Endothelial cell (in vitro differentiated cells): ENCODE measurements around the gene SUCLG1. TPM values are rescaled to one million over a fixed set of nuclear protein-coding genes. Genes with fewer than 3 reads are reported as not detected.

ENCODE experiments used
- DNase-seq: peaks from one replicate; pipeline ENCODE4 v3.0.0; 2021; ENCODE audit warnings: low spot score
- H3K27ac Mint-ChIP-seq: one replicate; pipeline ENCODE4 v1.8.0; 2021; ENCODE audit warnings: mixed read lengths, inconsistent platforms; ENCODE audit not compliant: unreplicated experiment
- H3K27me3 Mint-ChIP-seq: one replicate; pipeline ENCODE4 v1.8.0; 2021; ENCODE audit warnings: mild to moderate bottlenecking, moderate library complexity, mixed read lengths, inconsistent platforms; ENCODE audit not compliant: unreplicated experiment
- H3K36me3 Mint-ChIP-seq: one replicate; pipeline ENCODE4 v1.8.0; 2021; ENCODE audit warnings: mild to moderate bottlenecking, low read depth, mixed read lengths, inconsistent platforms; ENCODE audit not compliant: unreplicated experiment
- H3K4me1 Mint-ChIP-seq: one replicate; pipeline ENCODE4 v1.8.0; 2021; ENCODE audit warnings: mild to moderate bottlenecking, mixed read lengths, inconsistent platforms; ENCODE audit not compliant: unreplicated experiment
- H3K4me3 Mint-ChIP-seq: one replicate; pipeline ENCODE4 v1.8.0; 2021; ENCODE audit warnings: mild to moderate bottlenecking, mixed read lengths, inconsistent platforms; ENCODE audit not compliant: unreplicated experiment
- H3K9me3 Mint-ChIP-seq: one replicate; pipeline ENCODE4 v1.8.0; 2021; ENCODE audit warnings: mixed read lengths, inconsistent platforms; ENCODE audit not compliant: unreplicated experiment
- total RNA-seq: library from RNA; stranded (reverse); fragmentation: NEBNext Ultra II Directional; extraction: Animal tissue kit (Norgen Biotek cat#: 25700); gene quantifications from one replicate; pipeline ENCODE4 v1.2.1, GENCODE V29; 2021; ENCODE audit not compliant: unreplicated experiment
- TF ChIP-seq, protein P1 (sequence below): fragments of 200-600 bp; sonication (generic); IDR thresholded peaks from one replicate; pipeline ENCODE4 v1.5.0; 2021; ENCODE audit warnings: antibody characterized with exemption; ENCODE audit not compliant: unreplicated experiment

The SUCLG1 gene
- total RNA-seq, 1 donor from 2014 or later: 63.2 TPM

DNA sequence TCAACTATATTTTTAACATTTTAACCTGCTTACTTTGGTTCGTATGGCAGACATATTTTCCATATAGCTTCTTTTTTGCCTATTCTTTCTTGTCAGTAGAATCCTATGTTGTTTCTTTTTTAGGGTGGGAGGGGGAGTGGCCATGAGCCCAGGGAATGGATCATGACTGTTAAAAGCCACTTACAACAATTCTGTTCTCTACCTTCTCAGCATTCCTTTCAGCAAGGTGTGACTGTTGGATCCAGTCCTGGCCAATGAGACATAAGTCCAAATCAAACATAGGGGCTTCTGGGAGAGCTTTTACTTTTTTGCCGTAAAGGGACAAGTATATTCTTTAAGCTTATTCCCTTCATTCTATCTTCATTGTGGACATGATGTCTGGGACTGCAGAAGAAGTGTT, 32.2 kb upstream of the SUCLG1 start:
- Mint-ChIP-seq H3K27ac (no peak overlapping the region), H3K27me3 (no peaks in the 10 kb centered on the region), H3K36me3 (no peaks in the 10 kb centered on the region), H3K4me1 (peaks cover 5% of the 10 kb centered on the region), H3K4me3 (no peak overlapping the region), H3K9me3 (no peaks in the 10 kb centered on the region)
- TF ChIP-seq, protein P1, sequence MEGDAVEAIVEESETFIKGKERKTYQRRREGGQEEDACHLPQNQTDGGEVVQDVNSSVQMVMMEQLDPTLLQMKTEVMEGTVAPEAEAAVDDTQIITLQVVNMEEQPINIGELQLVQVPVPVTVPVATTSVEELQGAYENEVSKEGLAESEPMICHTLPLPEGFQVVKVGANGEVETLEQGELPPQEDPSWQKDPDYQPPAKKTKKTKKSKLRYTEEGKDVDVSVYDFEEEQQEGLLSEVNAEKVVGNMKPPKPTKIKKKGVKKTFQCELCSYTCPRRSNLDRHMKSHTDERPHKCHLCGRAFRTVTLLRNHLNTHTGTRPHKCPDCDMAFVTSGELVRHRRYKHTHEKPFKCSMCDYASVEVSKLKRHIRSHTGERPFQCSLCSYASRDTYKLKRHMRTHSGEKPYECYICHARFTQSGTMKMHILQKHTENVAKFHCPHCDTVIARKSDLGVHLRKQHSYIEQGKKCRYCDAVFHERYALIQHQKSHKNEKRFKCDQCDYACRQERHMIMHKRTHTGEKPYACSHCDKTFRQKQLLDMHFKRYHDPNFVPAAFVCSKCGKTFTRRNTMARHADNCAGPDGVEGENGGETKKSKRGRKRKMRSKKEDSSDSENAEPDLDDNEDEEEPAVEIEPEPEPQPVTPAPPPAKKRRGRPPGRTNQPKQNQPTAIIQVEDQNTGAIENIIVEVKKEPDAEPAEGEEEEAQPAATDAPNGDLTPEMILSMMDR: no peak
- no peak for DNase-seq

DNA sequence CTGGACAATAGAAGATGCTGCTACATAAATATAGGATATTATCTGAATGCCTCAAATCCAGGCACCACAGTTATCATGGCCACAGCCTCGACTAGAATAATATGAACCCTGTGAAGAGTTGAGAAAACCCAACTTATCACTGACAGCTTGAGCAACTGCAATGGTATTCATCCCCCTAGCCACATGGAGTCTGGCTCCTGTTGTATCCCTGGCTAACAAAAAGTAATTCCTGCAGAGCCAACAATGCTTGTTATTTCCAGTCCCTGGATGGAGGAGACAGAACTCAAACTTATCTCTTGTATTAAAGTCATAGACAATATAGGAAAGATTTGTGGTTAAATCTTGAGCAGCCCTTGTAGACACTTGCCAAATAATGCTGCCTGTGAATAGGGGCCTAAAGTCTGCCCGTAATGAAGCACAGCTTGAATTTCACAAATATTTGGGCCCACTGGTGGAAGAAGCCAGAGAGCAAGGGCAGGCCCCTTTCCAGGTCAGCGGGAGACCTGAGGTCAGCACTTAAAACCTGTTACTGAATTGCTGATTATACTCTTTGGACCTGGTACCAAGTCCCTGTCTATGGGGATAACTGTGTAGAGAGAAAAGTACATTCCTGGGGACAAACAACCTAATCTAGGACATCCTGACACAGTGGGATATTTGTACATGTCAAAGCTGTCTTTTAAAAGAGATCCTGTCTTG, 28.4 kb upstream of the SUCLG1 start:
- H3K36me3 Mint-ChIP-seq: no peaks in the 10 kb centered on the region
- no peaks in the 10 kb centered on the region for H3K27me3 Mint-ChIP-seq
- H3K4me1 Mint-ChIP-seq: peaks cover 3% of the 10 kb centered on the region
- H3K4me3 Mint-ChIP-seq: no peak overlapping the region
- no peaks in the 10 kb centered on the region for H3K9me3 Mint-ChIP-seq
- no peak overlapping the region for H3K27ac Mint-ChIP-seq
- DNase-seq: no peak
- TF ChIP-seq, protein P1: no peak

DNA sequence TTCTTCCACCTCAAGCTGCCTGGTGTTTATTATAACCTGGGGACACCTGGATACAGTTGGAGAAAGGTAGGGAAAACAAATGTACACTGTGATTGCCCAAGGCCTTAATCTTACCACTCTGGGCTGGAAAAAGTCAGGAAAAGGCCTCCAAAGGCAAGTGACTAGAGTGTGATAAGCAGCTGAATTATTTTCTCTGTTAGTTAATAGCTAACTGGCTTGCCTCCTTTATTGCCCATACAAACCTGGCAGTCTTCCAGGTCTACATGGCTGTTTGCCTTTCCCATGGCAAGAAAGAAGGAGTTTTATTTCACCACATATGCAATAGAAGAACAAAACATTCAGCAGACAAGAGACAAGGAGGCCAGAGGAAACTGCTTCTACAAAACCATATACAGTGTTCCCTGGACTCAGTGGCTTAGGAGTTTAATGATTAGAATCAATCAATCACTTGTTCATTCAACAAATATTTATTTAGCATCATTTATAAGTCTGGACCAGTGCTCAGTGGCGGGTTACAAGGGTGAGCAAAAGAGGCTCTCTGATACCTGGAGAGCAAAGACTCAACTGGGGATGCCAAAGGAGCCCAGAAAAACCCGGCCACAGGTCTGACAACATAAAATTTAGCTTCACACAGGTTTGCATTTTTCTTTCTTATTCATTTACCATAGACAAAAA, 27.5 kb upstream of the SUCLG1 start:
- Mint-ChIP-seq H3K27me3 (no peaks in the 10 kb centered on the region), H3K9me3 (no peaks in the 10 kb centered on the region), H3K27ac (no peak overlapping the region), H3K4me1 (peaks cover 3% of the 10 kb centered on the region), H3K4me3 (no peak overlapping the region), H3K36me3 (no peaks in the 10 kb centered on the region)
- DNase-seq: no peak
- TF ChIP-seq, protein P1: no peak

DNA sequence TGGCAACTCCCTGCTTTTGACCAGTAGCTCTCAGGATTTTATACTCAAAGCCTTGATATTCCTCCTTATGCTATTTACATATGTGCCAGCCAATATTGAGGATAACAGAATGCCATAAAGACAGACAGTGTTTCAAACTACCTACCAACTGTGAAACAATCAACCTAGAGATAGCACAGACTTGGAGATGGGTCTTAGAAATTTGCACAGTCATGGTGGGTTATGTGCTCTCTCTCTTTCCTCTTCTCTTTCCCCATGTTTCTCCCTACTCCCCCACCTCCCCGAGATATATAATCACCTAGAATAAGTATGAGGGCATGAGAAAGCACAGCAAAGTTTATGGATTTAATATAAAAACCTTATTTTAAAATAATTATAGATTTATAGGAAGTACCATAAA, 24.2 kb upstream of the SUCLG1 start:
- Mint-ChIP-seq H3K4me3 (no peak overlapping the region), H3K36me3 (no peaks in the 10 kb centered on the region), H3K27me3 (no peaks in the 10 kb centered on the region), H3K4me1 (peaks cover 3% of the 10 kb centered on the region), H3K27ac (no peak overlapping the region), H3K9me3 (no peaks in the 10 kb centered on the region)
- TF ChIP-seq, protein P1: no peak
- DNase-seq: no peak

DNA sequence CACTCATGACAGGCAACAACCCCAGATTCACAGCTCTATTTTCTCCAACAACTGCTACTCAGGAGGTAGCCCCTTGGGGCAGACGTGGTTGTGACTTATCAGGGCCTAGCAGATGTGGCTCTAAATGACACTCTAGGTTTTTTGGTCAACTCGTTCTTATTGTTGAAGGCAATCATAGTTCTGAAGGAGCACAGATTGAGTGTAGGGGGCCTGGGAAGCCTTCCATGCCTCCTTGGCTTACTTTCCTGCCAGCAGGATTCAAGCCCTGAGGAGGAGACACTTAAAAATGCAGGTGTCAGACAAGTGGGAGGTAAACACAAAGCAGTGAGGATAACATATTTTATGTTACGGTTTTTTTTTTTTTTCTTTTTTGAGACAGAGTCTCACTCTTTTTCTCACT, 23.5 kb upstream of the SUCLG1 start:
- H3K27ac Mint-ChIP-seq: no peak overlapping the region
- peaks cover 3% of the 10 kb centered on the region for H3K4me1 Mint-ChIP-seq
- H3K27me3 Mint-ChIP-seq: no peaks in the 10 kb centered on the region
- peaks cover 4% of the 10 kb centered on the region for H3K9me3 Mint-ChIP-seq
- TF ChIP-seq, protein P1: no peak
- DNase-seq: no peak
- H3K36me3 Mint-ChIP-seq: peaks cover 3% of the 10 kb centered on the region
- no peak overlapping the region for H3K4me3 Mint-ChIP-seq
